ENCODE measurements around the gene CSNK1A1.
"Not testable (repeated sequence)": the region's sequence is repeated elsewhere in the genome, so short reads cannot be mapped to it uniquely, and the experiment has no call there.

CSNK1A1 gene

GRCh38 chr5:149457393-149457763 lies 93.9 kb downstream of the CSNK1A1 start:
- no peak for DNase-seq

- no peak for DNase-seq
Observed at GRCh38 chr5:149456597-149457392, 94.4 kb downstream of the CSNK1A1 start.

GRCh38 chr5:149455889-149456409 lies 95.3 kb downstream of the CSNK1A1 start:
- DNase-seq, result no peak

- DNase-seq, result no peak
Observed at GRCh38 chr5:149453618-149454415, 97.4 kb downstream of the CSNK1A1 start.

GRCh38 chr5:149452665-149453617 lies 98.3 kb downstream of the CSNK1A1 start:
- DNase-seq, result no peak

- DNase-seq, result no peak
Observed at GRCh38 chr5:149452007-149452664, 99.1 kb downstream of the CSNK1A1 start.

GRCh38 chr5:149450199-149450598 lies 101.0 kb downstream of the CSNK1A1 start:
- peak in 4 of 58 donors; percentile 21 to 33 (median 26) for DNase-seq

- DNase-seq, result no peak
Observed at GRCh38 chr5:149448831-149449714, 102.2 kb downstream of the CSNK1A1 start.

GRCh38 chr5:149448431-149448830 lies 102.8 kb downstream of the CSNK1A1 start:
- no peak for DNase-seq

- no peak for DNase-seq
Observed at GRCh38 chr5:149447373-149448367, 103.6 kb downstream of the CSNK1A1 start.

GRCh38 chr5:149446794-149447193 lies 104.4 kb downstream of the CSNK1A1 start:
- not testable (repeated sequence) for DNase-seq

- DNase-seq, result no peak
Observed at GRCh38 chr5:149445739-149446369, 105.4 kb downstream of the CSNK1A1 start.

GRCh38 chr5:149445343-149445738 lies 105.9 kb downstream of the CSNK1A1 start:
- no peak for DNase-seq

- DNase-seq, result not testable (repeated sequence)
Observed at GRCh38 chr5:149444430-149444829, 106.8 kb downstream of the CSNK1A1 start.

- no peak for DNase-seq
Observed at GRCh38 chr5:149443210-149443609, 108.0 kb downstream of the CSNK1A1 start.

- DNase-seq, result peak in 54 of 58 donors; percentile 23 to 89 (median 58)
Observed at GRCh38 chr5:149442563-149443182, 108.6 kb downstream of the CSNK1A1 start.
